Measurements from ENCODE around the gene GNAQ.

GNAQ gene

GRCh38 chr9:77966718-77967117, 64.9 kb downstream of the GNAQ start:
- FAIRE-seq, result no peak

GRCh38 chr9:77965445-77966123, 66.0 kb downstream of the GNAQ start:
- FAIRE-seq, result peak; percentile 66

- no peak for FAIRE-seq
Measured at GRCh38 chr9:77964258-77964657, 67.4 kb downstream of the GNAQ start.

GRCh38 chr9:77961541-77961940, 70.1 kb downstream of the GNAQ start:
- peak; percentile 9 for FAIRE-seq

- FAIRE-seq, result no peak
Measured at GRCh38 chr9:77960356-77961153, 71.1 kb downstream of the GNAQ start.

GRCh38 chr9:77959803-77960202, 71.8 kb downstream of the GNAQ start:
- FAIRE-seq, result no peak

GRCh38 chr9:77957652-77958051, 74.0 kb downstream of the GNAQ start:
- no peak for FAIRE-seq

- FAIRE-seq, result no peak
Measured at GRCh38 chr9:77956555-77956954, 75.1 kb downstream of the GNAQ start.

- FAIRE-seq, result no peak
Measured at GRCh38 chr9:77954666-77955015, 77.0 kb downstream of the GNAQ start.

GRCh38 chr9:77954013-77954665, 77.5 kb downstream of the GNAQ start:
- FAIRE-seq, result no peak

- no peak for FAIRE-seq
Measured at GRCh38 chr9:77953590-77953989, 78.0 kb downstream of the GNAQ start.

- FAIRE-seq, result peak; percentile 88
Measured at GRCh38 chr9:77952635-77953328, 78.8 kb downstream of the GNAQ start.

- no peak for FAIRE-seq
Measured at GRCh38 chr9:77951369-77951768, 80.2 kb downstream of the GNAQ start.

GRCh38 chr9:77949751-77950436, 81.7 kb downstream of the GNAQ start:
- FAIRE-seq, result no peak

GRCh38 chr9:77947651-77948050, 84.0 kb downstream of the GNAQ start:
- no peak for FAIRE-seq

GRCh38 chr9:77946969-77947620, 84.5 kb downstream of the GNAQ start:
- no peak for FAIRE-seq

- FAIRE-seq, result no peak
Measured at GRCh38 chr9:77946296-77946695, 85.3 kb downstream of the GNAQ start.

- no peak for FAIRE-seq
Measured at GRCh38 chr9:77945798-77946197, 85.8 kb downstream of the GNAQ start.

- FAIRE-seq, result no peak
Measured at GRCh38 chr9:77944556-77945243, 86.9 kb downstream of the GNAQ start.

- no peak for FAIRE-seq
Measured at GRCh38 chr9:77943057-77943456, 88.6 kb downstream of the GNAQ start.

- FAIRE-seq, result peak; percentile 47
Measured at GRCh38 chr9:77939149-77939668, 92.4 kb downstream of the GNAQ start.
